ENCODE measurements around the gene ELL2. TPM values are rescaled to one million over a fixed set of nuclear protein-coding genes. Genes with fewer than 3 reads are reported as not detected.

Gene ELL2
- total and polyA plus RNA-seq, 2 donors from 2014 or later, result 10.1 to 37.2 TPM

DNA sequence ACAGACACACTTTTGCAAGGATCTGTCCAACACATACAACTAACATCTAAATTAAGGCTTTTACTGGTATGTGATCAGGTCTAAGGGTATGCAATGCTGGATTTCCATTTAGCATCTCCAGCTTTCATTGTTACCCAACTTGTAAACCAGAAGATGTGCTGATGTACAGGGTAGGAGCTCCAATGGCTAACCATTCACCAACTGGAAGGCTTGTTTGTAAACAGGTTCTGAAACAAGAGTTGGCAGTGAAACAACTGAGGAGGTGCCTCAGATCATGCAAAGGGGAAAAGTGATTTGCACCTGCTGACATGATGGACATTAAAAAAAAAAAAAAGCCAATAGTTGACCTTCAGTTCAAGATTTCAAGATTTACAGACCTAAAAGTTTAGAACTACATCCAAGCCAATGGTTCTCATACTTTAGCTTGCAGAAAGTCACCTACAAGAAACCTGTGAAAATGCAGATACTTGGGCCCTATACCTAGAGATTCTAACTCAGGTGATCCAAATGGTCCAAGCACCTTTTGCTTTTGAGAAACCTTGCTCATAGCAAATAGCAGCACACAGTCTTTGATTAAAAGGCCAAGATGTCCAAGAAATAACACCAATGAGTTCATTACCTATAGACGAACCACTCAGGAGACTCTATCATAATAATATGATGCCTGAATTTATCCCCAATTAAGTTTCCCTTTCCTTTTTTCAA, 75.2 kb downstream of the ELL2 start:
- H3K27me3 ChIP-seq (ENCODE audit: control insufficient read depth, insufficient read depth, low read length), result no peaks in the 10 kb centered on the region
- no peak overlapping the region for H3K9ac ChIP-seq (ENCODE audit: low read length in 3 of 3)
- peaks cover 0 to 14% (median 10%) of the 10 kb centered on the region in 3 donors for H3K36me3 ChIP-seq (ENCODE audit: control insufficient read depth in 2 of 3, insufficient read depth in 3 of 3, low read length in 3 of 3)
- H3K4me1 ChIP-seq (ENCODE audit: control insufficient read depth in 2 of 3, insufficient read depth in 2 of 3, low read depth in 1 of 3, low read length in 3 of 3), result no peaks in the 10 kb centered on the region
- no peak for DNase-seq
- TF ChIP-seq, protein P1, sequence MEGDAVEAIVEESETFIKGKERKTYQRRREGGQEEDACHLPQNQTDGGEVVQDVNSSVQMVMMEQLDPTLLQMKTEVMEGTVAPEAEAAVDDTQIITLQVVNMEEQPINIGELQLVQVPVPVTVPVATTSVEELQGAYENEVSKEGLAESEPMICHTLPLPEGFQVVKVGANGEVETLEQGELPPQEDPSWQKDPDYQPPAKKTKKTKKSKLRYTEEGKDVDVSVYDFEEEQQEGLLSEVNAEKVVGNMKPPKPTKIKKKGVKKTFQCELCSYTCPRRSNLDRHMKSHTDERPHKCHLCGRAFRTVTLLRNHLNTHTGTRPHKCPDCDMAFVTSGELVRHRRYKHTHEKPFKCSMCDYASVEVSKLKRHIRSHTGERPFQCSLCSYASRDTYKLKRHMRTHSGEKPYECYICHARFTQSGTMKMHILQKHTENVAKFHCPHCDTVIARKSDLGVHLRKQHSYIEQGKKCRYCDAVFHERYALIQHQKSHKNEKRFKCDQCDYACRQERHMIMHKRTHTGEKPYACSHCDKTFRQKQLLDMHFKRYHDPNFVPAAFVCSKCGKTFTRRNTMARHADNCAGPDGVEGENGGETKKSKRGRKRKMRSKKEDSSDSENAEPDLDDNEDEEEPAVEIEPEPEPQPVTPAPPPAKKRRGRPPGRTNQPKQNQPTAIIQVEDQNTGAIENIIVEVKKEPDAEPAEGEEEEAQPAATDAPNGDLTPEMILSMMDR (IDR thresholded peaks at IDR 0.05; ENCODE audit: borderline replicate concordance, extremely low read depth, insufficient read depth), result no peak
- intact Hi-C loops (cut with DNase I), result no loop called here
- FAIRE-seq, result no peak
- H3K4me3 ChIP-seq (ENCODE audit: low read length in 3 of 3), result no peak overlapping the region
- H3K27ac ChIP-seq (ENCODE audit: low read depth in 2 of 2, low read length in 2 of 2), result no peak overlapping the region
- no peaks in the 10 kb centered on the region for H3K9me3 ChIP-seq (ENCODE audit: control insufficient read depth in 2 of 3, insufficient read depth in 1 of 3, low read length in 3 of 3)

GRCh38 chr5:95884511-95884910, 77.1 kb downstream of the ELL2 start:
- H3K4me3 ChIP-seq (ENCODE audit: low read length in 3 of 3), result no peak overlapping the region
- H3K4me1 ChIP-seq (ENCODE audit: control insufficient read depth in 2 of 3, insufficient read depth in 2 of 3, low read depth in 1 of 3, low read length in 3 of 3), result no peaks in the 10 kb centered on the region
- H3K36me3 ChIP-seq (ENCODE audit: control insufficient read depth in 2 of 3, insufficient read depth in 3 of 3, low read length in 3 of 3), result peaks cover 0 to 4% (median 0%) of the 10 kb centered on the region in 3 donors
- intact Hi-C loops (cut with DNase I), result no loop called here
- H3K27ac ChIP-seq (ENCODE audit: low read depth in 2 of 2, low read length in 2 of 2), result no peak overlapping the region
- no peaks in the 10 kb centered on the region for H3K9me3 ChIP-seq (ENCODE audit: control insufficient read depth in 2 of 3, insufficient read depth in 1 of 3, low read length in 3 of 3)
- H3K27me3 ChIP-seq (ENCODE audit: control insufficient read depth, insufficient read depth, low read length), result no peaks in the 10 kb centered on the region
- no peak for DNase-seq
- FAIRE-seq, result no peak
- TF ChIP-seq, protein P1 (IDR thresholded peaks at IDR 0.05; ENCODE audit: borderline replicate concordance, extremely low read depth, insufficient read depth), result no peak
- no peak overlapping the region for H3K9ac ChIP-seq (ENCODE audit: low read length in 3 of 3)

GRCh38 chr5:95884017-95884325, 77.7 kb downstream of the ELL2 start:
- DNase-seq (no peak), FAIRE-seq (no peak)
- no peak overlapping the region for H3K27ac ChIP-seq (ENCODE audit: low read depth in 2 of 2, low read length in 2 of 2)
- H3K9ac ChIP-seq (ENCODE audit: low read length in 3 of 3), result no peak overlapping the region
- peaks cover 0 to 4% (median 0%) of the 10 kb centered on the region in 3 donors for H3K36me3 ChIP-seq (ENCODE audit: control insufficient read depth in 2 of 3, insufficient read depth in 3 of 3, low read length in 3 of 3)
- H3K4me1 ChIP-seq (ENCODE audit: control insufficient read depth in 2 of 3, insufficient read depth in 2 of 3, low read depth in 1 of 3, low read length in 3 of 3), result no peaks in the 10 kb centered on the region
- no peak overlapping the region for H3K4me3 ChIP-seq (ENCODE audit: low read length in 3 of 3)
- no peaks in the 10 kb centered on the region for H3K9me3 ChIP-seq (ENCODE audit: control insufficient read depth in 2 of 3, insufficient read depth in 1 of 3, low read length in 3 of 3)
- TF ChIP-seq, protein P1 (IDR thresholded peaks at IDR 0.05; ENCODE audit: borderline replicate concordance, extremely low read depth, insufficient read depth), result no peak
- intact Hi-C loops (cut with DNase I), result no loop called here
- H3K27me3 ChIP-seq (ENCODE audit: control insufficient read depth, insufficient read depth, low read length), result no peaks in the 10 kb centered on the region
